Activated naive CD4-positive, alpha-beta T cell treated with Interleukin-2 at 50 U/mL for 16 hours (primary cell): ENCODE measurements around the gene MTUS2.

Experiments used
- DNase-seq: peaks from one replicate; pipeline ENCODE4 v3.0.0-alpha.2; 2020

The MTUS2 gene

DNA sequence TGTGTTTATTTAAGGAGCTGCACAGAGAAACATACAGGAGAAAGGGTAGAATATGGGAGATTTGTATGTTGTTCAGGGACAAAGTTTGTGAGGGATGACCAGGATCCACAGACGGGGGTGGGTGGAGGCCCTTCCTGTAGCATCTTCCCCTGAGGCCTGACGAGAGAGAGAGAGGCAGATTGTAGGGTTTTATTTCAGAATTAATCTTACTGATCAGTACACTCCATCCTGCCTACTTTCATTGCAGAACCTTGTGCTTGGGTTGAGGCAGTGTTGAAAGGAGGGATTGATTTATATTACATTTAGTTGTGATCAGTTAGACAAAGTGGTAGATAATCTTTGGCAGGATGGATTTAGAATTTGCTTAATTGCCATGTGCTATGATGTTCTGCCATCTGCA lies 39.6 kb downstream of the MTUS2 start:
- no peak for DNase-seq

GRCh38 chr13:28864544-28864943 lies 44.4 kb downstream of the MTUS2 start:
- no peak for DNase-seq

DNA sequence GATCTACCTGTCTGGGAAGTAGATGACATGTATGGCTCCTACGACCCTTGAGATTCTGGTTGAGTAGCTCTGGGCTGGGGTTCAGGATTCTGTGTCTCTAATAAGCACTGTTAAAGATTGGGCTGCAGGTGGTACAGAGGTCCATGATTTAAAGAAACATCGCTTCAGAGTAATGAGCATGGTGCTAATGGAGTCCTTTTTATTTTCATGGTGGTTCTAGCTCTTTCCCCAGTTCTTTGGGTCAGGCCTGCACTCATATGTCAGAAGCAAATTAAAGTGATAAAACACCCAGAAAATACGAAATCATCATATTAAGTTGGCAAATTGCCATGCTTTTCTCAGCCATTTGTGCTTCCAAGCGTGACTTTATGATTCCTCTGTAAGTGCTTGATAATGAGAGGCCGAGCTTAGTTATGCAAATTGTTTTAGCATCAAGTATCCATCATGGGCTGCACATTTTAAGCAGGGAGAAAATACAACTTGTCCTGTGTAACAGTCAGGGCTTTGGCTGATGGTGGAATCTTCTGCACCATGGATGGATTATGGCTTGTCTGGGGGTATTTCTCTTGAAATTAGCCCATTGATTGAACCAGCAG lies 45.1 kb downstream of the MTUS2 start:
- DNase-seq, result no peak

DNA sequence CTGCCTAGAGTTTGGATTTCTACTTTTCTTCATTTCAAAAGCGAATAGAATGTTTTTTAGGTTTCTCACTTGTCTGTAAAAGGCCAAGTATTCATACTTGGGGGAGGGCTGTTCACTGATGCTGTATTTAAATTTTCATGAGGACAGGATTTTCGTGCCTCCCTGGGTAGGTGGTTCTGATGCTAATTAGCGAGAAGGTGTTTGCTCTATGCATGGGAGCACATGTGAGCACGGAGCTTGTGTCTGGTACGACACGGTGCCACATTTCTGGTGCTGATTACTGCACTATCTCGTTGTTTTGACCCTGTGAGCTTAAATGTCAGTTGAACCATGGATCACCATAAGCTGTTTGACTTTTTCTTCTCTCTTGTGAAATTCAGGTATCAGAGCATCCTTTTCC lies 45.8 kb downstream of the MTUS2 start:
- DNase-seq, result no peak

DNA sequence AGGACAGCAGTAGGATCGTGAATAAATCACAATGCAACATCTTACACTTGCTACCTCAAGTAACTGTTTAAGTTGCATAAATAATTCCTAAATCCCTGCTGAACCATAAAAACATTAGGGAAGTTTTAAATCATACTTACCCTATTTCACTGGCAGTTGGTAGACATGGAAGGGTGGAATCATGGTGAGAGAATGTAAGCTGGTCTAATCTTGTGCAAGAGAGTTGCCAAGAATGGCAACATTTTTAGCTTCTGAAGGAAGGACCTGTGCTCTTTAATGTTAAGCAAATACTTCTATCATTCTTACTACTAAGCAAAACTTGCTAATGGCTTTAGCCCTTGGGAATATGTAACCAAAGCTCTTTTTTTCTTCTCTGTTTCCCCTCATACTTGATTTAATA lies 46.8 kb downstream of the MTUS2 start:
- DNase-seq, result no peak

- DNase-seq, result no peak
Observed at GRCh38 chr13:28867564-28867963, 47.4 kb downstream of the MTUS2 start.

DNA sequence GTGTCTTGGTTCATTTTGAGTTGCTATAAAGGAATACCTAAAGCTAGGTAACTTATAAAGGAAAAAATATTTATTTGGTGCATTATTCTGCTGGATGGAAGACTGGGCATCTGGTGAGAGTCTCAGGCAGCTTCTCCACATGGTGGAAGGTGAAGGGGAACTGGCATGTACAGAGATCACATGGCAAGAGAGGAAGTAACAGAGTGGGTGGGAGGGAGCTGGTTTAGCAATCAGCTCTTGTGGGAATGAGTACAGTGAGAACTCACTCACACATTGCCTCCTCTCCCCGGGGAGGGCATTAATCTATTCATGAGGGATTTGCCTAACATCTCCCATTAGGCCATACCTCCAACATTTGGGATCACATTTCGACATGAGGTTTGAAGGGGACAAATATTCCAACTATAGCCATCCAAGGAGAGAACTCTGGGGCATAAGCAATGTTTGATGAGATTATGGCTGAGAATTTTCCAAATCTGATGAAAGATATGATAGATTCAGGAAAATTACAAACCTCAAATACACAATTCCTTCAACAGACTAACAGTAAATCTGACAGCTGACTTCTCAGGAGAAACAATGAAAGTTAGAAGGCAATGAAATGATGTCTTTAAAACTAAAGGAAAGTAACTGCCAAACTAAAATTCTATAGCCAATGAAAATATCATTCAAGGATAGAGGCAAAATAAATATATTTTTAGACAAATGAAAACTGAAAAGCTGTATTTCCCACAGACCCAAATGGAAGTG lies 52.5 kb downstream of the MTUS2 start:
- no peak for DNase-seq

DNA sequence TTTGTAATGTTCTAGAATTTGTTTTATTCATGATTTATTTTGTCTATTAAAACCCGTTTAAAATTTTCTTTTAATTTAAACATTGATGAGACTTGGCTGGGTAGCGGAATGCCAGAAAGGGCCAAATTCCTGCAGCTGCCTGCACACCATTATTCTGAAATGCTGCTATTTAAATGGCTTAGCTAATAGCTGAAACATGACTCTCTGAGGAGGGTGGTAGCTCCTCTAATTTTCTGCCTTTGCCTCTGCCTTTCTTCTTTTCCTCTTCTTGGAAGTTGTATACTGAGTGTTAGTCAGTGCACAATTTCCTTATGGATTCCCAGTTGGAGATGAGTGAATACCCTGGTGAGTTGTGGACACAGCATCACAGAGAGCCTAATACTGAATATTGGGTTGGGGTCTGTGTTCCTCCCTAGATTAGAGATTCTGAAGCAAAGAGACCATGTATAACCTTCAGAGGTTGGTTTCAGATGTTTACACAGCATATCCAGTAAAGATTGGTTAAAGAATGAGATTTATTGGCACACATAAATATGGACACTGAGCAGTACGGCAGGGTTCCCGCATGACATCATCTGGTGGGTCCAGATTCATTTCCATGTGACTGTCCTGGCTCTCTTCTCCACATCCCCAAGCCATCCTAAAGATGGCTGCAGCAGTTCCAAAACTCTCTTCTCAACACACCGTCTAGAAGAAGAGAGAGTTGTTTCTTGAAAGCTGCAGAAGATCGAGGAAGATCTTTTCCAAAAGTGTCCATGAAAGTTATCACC lies 55.9 kb downstream of the MTUS2 start:
- DNase-seq, result no peak

DNA sequence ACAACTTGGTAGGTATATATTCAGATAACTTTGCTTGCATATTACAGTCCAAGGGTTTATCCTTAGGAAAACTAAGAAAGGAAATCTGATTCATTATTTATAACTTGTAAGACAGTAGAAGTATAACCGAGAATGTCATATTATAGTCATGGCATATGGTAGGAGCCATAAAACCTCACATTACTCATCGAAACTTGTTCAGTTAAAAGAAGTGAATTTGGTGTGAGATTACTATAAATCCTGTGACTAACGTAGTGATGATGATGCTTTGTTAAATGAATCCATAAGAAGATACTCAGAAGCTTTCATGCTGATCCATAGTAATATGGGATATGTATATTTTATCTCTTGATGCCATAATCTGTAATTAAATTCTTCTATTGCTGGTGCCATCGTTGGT lies 57.3 kb downstream of the MTUS2 start:
- no peak for DNase-seq

DNA sequence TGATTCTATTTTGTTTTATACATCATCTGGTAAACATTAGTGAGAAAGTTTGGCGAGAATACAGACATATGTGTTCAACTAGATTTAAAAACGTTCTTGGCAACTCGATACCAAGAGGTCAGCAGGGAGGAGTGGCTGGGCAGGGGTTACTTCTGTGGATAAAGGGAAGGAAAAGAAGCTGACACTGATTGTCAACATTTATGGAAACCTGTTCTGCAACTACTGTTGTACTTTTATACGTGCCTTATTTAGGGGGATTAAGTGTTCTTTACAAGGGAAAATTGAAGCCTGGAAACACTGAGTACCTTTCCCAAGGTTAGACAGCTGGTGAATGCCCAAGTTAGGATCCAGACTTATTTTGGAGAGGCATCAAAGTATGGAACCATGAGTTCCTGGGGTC lies 65.0 kb downstream of the MTUS2 start:
- DNase-seq, result no peak

GRCh38 chr13:28889086-28889732 lies 69.1 kb downstream of the MTUS2 start:
- no peak for DNase-seq

GRCh38 chr13:28890712-28891111 lies 70.6 kb downstream of the MTUS2 start:
- DNase-seq, result no peak

GRCh38 chr13:28918030-28918429 lies 97.9 kb downstream of the MTUS2 start:
- DNase-seq, result no peak

- DNase-seq, result no peak
Observed at GRCh38 chr13:28922341-28922740, 102.2 kb downstream of the MTUS2 start.

- DNase-seq, result no peak
Observed at GRCh38 chr13:28935104-28935503, 115.0 kb downstream of the MTUS2 start.

- DNase-seq, result no peak
Observed at GRCh38 chr13:28942906-28943305, 122.8 kb downstream of the MTUS2 start.

GRCh38 chr13:28953714-28954418 lies 133.7 kb downstream of the MTUS2 start:
- no peak for DNase-seq

DNA sequence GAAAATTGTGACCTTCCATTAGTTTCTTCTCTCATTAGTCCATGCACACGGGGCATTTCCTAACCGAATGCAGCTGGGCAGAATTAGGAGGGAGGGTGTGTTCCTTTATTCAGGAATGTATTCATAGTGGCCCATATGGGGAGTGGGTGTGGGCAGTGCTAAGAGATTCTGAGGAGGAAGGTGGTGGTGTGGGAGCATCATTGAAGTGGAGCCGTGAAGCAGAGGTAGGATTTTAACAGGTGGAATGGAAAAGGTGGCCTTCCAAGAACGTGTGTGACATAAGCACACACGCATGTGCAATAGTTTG lies 134.2 kb downstream of the MTUS2 start:
- DNase-seq, result no peak

- DNase-seq, result no peak
Observed at GRCh38 chr13:28954810-28955209, 134.7 kb downstream of the MTUS2 start.

GRCh38 chr13:28955264-28955966 lies 135.3 kb downstream of the MTUS2 start:
- DNase-seq, result no peak

- no peak for DNase-seq
Observed at GRCh38 chr13:28958018-28958417, 137.9 kb downstream of the MTUS2 start.

DNA sequence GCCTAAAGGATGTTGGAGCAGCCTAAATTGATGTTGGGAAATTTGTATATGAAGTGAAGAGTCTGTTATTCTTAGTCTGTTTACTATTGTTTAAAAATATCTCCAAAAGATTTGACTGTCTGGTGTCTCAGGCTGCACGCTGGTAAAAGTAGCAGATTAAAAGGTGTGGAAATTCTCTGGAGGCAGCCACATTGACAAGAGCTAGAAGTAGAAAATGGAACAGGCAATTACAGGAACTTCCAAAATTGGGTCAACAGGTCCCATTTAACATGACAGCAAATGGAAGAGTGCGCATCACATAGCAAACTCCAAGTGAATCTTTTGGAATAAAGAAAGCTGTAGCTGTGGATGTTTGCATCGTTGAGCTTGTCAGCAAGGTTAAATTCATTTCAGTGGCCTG lies 138.3 kb downstream of the MTUS2 start:
- DNase-seq, result no peak

GRCh38 chr13:28964052-28964451 lies 143.9 kb downstream of the MTUS2 start:
- DNase-seq, result no peak
